ENCODE results near the gene RPL10. TPM values are rescaled to one million over a fixed set of nuclear protein-coding genes. Genes with fewer than 3 reads are reported as not detected.

The RPL10 gene
- total RNA-seq, 1 experiment from 2014 or later = 2,876 TPM

- in situ Hi-C loops (cut with HindIII; ENCODE audit: low pct_unique_long_range_greater_than_20kb, low sequenced_read_pairs) = no loop called here
- DNase-seq (ENCODE audit: low read depth) = no peak
Measured at GRCh38 chrX:154359362-154360154, 38.6 kb upstream of the RPL10 start.

GRCh38 chrX:154360155-154360713, 37.9 kb upstream of the RPL10 start:
- in situ Hi-C loops (cut with HindIII; ENCODE audit: low pct_unique_long_range_greater_than_20kb, low sequenced_read_pairs) = no loop called here
- no peak for DNase-seq (ENCODE audit: low read depth)

GRCh38 chrX:154362085-154362742, 36.0 kb upstream of the RPL10 start:
- no peak for DNase-seq (ENCODE audit: low read depth)
- in situ Hi-C loops (cut with HindIII; ENCODE audit: low pct_unique_long_range_greater_than_20kb, low sequenced_read_pairs) = no loop called here

- DNase-seq (ENCODE audit: low read depth) = no peak
- in situ Hi-C loops (cut with HindIII; ENCODE audit: low pct_unique_long_range_greater_than_20kb, low sequenced_read_pairs) = no loop called here
Measured at GRCh38 chrX:154363706-154364439, 34.3 kb upstream of the RPL10 start.

GRCh38 chrX:154365052-154365600, 33.1 kb upstream of the RPL10 start:
- in situ Hi-C loops (cut with HindIII; ENCODE audit: low pct_unique_long_range_greater_than_20kb, low sequenced_read_pairs) = no loop called here

GRCh38 chrX:154365997-154366665, 32.0 kb upstream of the RPL10 start:
- no peak for DNase-seq (ENCODE audit: low read depth)
- in situ Hi-C loops (cut with HindIII; ENCODE audit: low pct_unique_long_range_greater_than_20kb, low sequenced_read_pairs) = no loop called here

More at GRCh38 chrX:154365052-154365600, 33.1 kb upstream of the RPL10 start:
- no peak for DNase-seq (ENCODE audit: low read depth)

GRCh38 chrX:154366666-154367055, 31.5 kb upstream of the RPL10 start:
- DNase-seq (ENCODE audit: low read depth) = no peak
- in situ Hi-C loops (cut with HindIII; ENCODE audit: low pct_unique_long_range_greater_than_20kb, low sequenced_read_pairs) = no loop called here

- DNase-seq (ENCODE audit: low read depth) = no peak
- in situ Hi-C loops (cut with HindIII; ENCODE audit: low pct_unique_long_range_greater_than_20kb, low sequenced_read_pairs) = no loop called here
Measured at GRCh38 chrX:154367474-154368308, 30.5 kb upstream of the RPL10 start.

- DNase-seq (ENCODE audit: low read depth) = peak; percentile 90
- in situ Hi-C loops (cut with HindIII; ENCODE audit: low pct_unique_long_range_greater_than_20kb, low sequenced_read_pairs) = no loop called here
Measured at GRCh38 chrX:154368630-154369448, 29.3 kb upstream of the RPL10 start.

GRCh38 chrX:154369449-154370299, 28.5 kb upstream of the RPL10 start:
- in situ Hi-C loops (cut with HindIII; ENCODE audit: low pct_unique_long_range_greater_than_20kb, low sequenced_read_pairs) = no loop called here
- peak; percentile 95 for DNase-seq (ENCODE audit: low read depth)

GRCh38 chrX:154370300-154371016, 27.7 kb upstream of the RPL10 start:
- in situ Hi-C loops (cut with HindIII; ENCODE audit: low pct_unique_long_range_greater_than_20kb, low sequenced_read_pairs) = no loop called here
- DNase-seq (ENCODE audit: low read depth) = no peak

GRCh38 chrX:154371017-154371788, 27.0 kb upstream of the RPL10 start:
- peak; percentile 88 for DNase-seq (ENCODE audit: low read depth)
- in situ Hi-C loops (cut with HindIII; ENCODE audit: low pct_unique_long_range_greater_than_20kb, low sequenced_read_pairs) = no loop called here

- in situ Hi-C loops (cut with HindIII; ENCODE audit: low pct_unique_long_range_greater_than_20kb, low sequenced_read_pairs) = no loop called here
- no peak for DNase-seq (ENCODE audit: low read depth)
Measured at GRCh38 chrX:154371789-154372300, 26.3 kb upstream of the RPL10 start.

GRCh38 chrX:154372612-154373022, 25.6 kb upstream of the RPL10 start:
- in situ Hi-C loops (cut with HindIII; ENCODE audit: low pct_unique_long_range_greater_than_20kb, low sequenced_read_pairs) = no loop called here
- peak; percentile 89 for DNase-seq (ENCODE audit: low read depth)
